Measurements from ENCODE around the gene JTB.

The JTB gene

GRCh38 chr1:153933955-153934354 is 43.5 kb downstream of the JTB start:
- Mint-ChIP-seq H3K27me3 (no peaks in the 10 kb centered on the region), H3K4me3 (no peak overlapping the region), H3K27ac (peak overlapping the region in 1 of 2 donors; percentile 80), H3K4me1 (peaks cover 15% of the 10 kb centered on the region), H3K9me3 (no peaks in the 10 kb centered on the region)
- DNase-seq (no peak), ATAC-seq (no peak)

- no peak overlapping the region for H3K27ac Mint-ChIP-seq
- ATAC-seq: peak; percentile 15
These were observed 44.0 kb downstream of the JTB start for GRCh38 chr1:153933430-153933829.

GRCh38 chr1:153932156-153933131 is 45.0 kb downstream of the JTB start:
- no peaks in the 10 kb centered on the region for H3K9me3 Mint-ChIP-seq
- ATAC-seq: no peak
- H3K27me3 Mint-ChIP-seq: no peaks in the 10 kb centered on the region
- DNase-seq: no peak
- H3K4me3 Mint-ChIP-seq: no peak overlapping the region
- peaks cover 28% of the 10 kb centered on the region for H3K4me1 Mint-ChIP-seq
- peak overlapping the region; percentile 64 to 76 for H3K27ac Mint-ChIP-seq

More at GRCh38 chr1:153933430-153933829, 44.0 kb downstream of the JTB start:
- Mint-ChIP-seq H3K27me3 (no peaks in the 10 kb centered on the region), H3K4me3 (no peak overlapping the region), H3K9me3 (no peaks in the 10 kb centered on the region), H3K4me1 (peaks cover 20% of the 10 kb centered on the region)
- no peak for DNase-seq

GRCh38 chr1:153929981-153930948 is 47.2 kb downstream of the JTB start:
- no peak for ATAC-seq
- no peak overlapping the region for H3K27ac Mint-ChIP-seq
- H3K27me3 Mint-ChIP-seq: no peaks in the 10 kb centered on the region

DNA sequence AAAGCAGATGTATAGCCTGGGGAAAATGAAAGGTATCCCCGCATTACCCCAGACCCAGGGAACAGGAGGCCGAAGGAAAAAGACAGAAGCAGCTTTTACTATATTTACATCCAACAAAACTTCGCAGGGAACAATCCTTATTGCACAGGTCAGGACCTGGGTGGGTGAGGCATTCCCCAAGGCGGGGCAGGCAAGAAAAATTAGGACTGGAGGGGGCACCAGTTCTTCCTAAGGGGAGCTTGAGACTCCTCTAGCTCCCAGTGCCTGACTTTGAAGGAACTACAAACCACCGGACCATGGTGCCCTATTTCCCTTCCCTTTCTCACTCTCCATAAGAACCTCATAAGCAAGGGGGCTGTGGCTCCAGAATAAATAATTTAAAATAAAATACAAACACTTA is 48.0 kb downstream of the JTB start:
- no peak overlapping the region for H3K27ac Mint-ChIP-seq
- ATAC-seq (no peak), DNase-seq (no peak)
- H3K27me3 Mint-ChIP-seq: no peaks in the 10 kb centered on the region
- no peak overlapping the region for H3K4me3 Mint-ChIP-seq
- H3K4me1 Mint-ChIP-seq: peaks cover 20% of the 10 kb centered on the region
- H3K9me3 Mint-ChIP-seq: no peaks in the 10 kb centered on the region

More at GRCh38 chr1:153929981-153930948, 47.2 kb downstream of the JTB start:
- Mint-ChIP-seq H3K9me3 (no peaks in the 10 kb centered on the region), H3K4me3 (no peak overlapping the region), H3K4me1 (peaks cover 21% of the 10 kb centered on the region)
- DNase-seq: no peak

GRCh38 chr1:153928791-153929341 is 48.6 kb downstream of the JTB start:
- Mint-ChIP-seq H3K4me1 (peaks cover 25% of the 10 kb centered on the region), H3K27me3 (no peaks in the 10 kb centered on the region), H3K27ac (peak overlapping the region; percentile 26 to 80), H3K9me3 (no peaks in the 10 kb centered on the region), H3K4me3 (peak overlapping the region in 1 of 2 donors; percentile 6)
- no peak for ATAC-seq
- DNase-seq: no peak

DNA sequence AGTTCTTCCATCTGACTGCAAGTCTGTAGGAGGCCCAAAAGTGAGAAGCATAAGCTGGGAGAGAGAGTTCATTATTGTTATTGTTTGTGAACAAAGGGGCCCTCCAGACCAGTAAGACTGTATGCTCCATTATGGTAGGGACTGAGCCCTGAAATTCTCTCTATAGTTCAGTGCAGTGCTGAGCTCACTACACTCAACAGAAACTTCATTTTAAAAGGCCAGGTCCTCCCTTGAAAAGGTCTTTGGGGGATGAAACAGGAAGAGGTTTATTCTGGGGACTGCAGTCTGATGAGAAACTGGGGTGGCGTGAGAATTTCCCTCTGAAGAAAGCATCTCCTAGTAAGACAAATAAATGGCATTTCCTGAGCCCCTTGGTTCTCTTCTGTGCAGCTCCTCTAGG is 49.2 kb downstream of the JTB start:
- H3K4me1 Mint-ChIP-seq: peaks cover 25% of the 10 kb centered on the region
- ATAC-seq (peak; percentile 44), DNase-seq (no peak)
- H3K27ac Mint-ChIP-seq: peak overlapping the region; percentile 7 to 80
- peak overlapping the region in 1 of 2 donors; percentile 36 for H3K4me3 Mint-ChIP-seq
- no peaks in the 10 kb centered on the region for H3K9me3 Mint-ChIP-seq
- H3K27me3 Mint-ChIP-seq: no peaks in the 10 kb centered on the region

- no peak overlapping the region for H3K4me3 Mint-ChIP-seq
- H3K4me1 Mint-ChIP-seq: peaks cover 28% of the 10 kb centered on the region
- no peaks in the 10 kb centered on the region for H3K27me3 Mint-ChIP-seq
- DNase-seq (no peak), ATAC-seq (no peak)
- H3K9me3 Mint-ChIP-seq: no peaks in the 10 kb centered on the region
- H3K27ac Mint-ChIP-seq: no peak overlapping the region
These were observed 51.1 kb downstream of the JTB start for GRCh38 chr1:153926405-153926804.

Data from stimulated activated naive CD8-positive, alpha-beta T cell treated with anti-CD3 and anti-CD28 coated beads, Interleukin-15, amount 100 ng/mL, for 72 hours (primary cell).